ENCODE data around the gene TMPRSS9. TPM values are rescaled to one million over a fixed set of nuclear protein-coding genes. Genes with fewer than 3 reads are reported as not detected.

TMPRSS9 gene
- total RNA-seq, 3 donors from 2014 or later, result 0.17 to 0.41 TPM; not detected in 1

DNA sequence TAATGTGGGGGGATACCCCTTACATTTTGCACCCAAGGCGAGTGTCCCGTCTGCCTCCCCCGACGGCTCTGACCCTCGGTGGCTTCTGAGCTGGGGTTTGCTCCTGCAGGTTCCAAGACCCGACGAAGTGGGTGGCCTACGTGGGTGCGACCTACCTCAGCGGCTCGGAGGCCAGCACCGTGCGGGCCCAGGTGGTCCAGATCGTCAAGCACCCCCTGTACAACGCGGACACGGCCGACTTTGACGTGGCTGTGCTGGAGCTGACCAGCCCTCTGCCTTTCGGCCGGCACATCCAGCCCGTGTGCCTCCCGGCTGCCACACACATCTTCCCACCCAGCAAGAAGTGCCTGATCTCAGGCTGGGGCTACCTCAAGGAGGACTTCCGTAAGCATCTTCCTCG lies 48.2 kb downstream of the TMPRSS9 start:
- Histone ChIP-seq H3K9me3 (no peaks in the 10 kb centered on the region), H3K4me1 (ENCODE audit: low read depth) (no peaks in the 10 kb centered on the region), H3K36me3 (ENCODE audit: low read depth) (no peaks in the 10 kb centered on the region), H3K4me3 (no peak overlapping the region)
- no peak for ATAC-seq
- no peak for DNase-seq
- TF ChIP-seq, protein P1, sequence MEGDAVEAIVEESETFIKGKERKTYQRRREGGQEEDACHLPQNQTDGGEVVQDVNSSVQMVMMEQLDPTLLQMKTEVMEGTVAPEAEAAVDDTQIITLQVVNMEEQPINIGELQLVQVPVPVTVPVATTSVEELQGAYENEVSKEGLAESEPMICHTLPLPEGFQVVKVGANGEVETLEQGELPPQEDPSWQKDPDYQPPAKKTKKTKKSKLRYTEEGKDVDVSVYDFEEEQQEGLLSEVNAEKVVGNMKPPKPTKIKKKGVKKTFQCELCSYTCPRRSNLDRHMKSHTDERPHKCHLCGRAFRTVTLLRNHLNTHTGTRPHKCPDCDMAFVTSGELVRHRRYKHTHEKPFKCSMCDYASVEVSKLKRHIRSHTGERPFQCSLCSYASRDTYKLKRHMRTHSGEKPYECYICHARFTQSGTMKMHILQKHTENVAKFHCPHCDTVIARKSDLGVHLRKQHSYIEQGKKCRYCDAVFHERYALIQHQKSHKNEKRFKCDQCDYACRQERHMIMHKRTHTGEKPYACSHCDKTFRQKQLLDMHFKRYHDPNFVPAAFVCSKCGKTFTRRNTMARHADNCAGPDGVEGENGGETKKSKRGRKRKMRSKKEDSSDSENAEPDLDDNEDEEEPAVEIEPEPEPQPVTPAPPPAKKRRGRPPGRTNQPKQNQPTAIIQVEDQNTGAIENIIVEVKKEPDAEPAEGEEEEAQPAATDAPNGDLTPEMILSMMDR (IDR thresholded peaks at IDR 0.05), result no peak
- intact Hi-C loops (cut with DNase I, micrococcal nuclease), result no loop called here

DNA sequence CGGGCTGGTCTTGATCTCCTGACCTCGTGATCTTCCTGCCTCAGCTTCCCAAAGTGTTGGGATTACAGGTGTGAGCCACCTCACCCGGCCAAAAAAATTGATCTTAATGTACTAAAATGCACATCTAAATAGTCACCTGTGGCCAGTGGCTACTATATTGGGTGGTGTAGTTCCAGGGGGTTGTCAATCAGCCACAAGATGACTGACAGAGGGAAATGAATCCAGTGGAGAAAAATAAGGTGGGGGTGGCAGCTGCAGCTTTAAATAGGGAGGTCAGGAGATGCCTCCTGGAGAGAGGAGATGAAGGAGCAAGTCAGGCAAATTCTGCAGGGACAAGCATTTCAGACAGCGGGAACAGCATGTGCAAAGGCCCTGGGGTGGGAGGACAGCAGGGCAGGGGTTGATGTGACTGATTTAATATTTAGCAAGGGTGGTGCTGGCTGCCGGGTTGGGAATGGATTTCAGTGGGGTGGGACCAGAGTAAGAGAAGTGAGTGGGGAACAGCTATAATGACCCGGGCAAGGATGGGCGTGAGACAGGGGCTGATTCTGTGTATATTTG lies 49.4 kb downstream of the TMPRSS9 start:
- DNase-seq, result no peak
- H3K36me3 ChIP-seq (ENCODE audit: low read depth), result no peaks in the 10 kb centered on the region
- H3K4me3 ChIP-seq, result no peak overlapping the region
- TF ChIP-seq, protein P1 (IDR thresholded peaks at IDR 0.05), result no peak
- intact Hi-C loops (cut with DNase I, micrococcal nuclease), result no loop called here
- no peaks in the 10 kb centered on the region for H3K4me1 ChIP-seq (ENCODE audit: low read depth)
- no peaks in the 10 kb centered on the region for H3K9me3 ChIP-seq
- ATAC-seq, result no peak

DNA sequence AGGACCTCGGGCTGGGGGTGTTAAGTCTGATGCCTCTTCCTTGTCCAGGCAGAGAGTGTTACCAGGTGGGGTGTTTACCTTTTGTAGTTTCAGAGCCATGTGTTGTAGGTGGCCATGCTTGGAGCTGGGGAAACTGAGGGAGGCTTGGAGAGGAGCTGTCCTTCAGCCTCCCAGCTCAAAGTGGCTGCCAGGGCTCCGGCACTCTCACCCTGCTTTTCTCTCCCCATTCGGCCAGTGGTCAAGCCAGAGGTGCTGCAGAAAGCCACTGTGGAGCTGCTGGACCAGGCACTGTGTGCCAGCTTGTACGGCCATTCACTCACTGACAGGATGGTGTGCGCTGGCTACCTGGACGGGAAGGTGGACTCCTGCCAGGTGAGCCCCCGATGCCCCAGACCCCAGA lies 50.0 kb downstream of the TMPRSS9 start:
- intact Hi-C loops (cut with DNase I, micrococcal nuclease), result no loop called here
- Histone ChIP-seq H3K36me3 (ENCODE audit: low read depth) (no peaks in the 10 kb centered on the region), H3K4me3 (no peak overlapping the region), H3K9me3 (no peaks in the 10 kb centered on the region), H3K4me1 (ENCODE audit: low read depth) (no peaks in the 10 kb centered on the region)
- TF ChIP-seq, protein P1 (IDR thresholded peaks at IDR 0.05), result no peak
- ATAC-seq (no peak), DNase-seq (no peak)

DNA sequence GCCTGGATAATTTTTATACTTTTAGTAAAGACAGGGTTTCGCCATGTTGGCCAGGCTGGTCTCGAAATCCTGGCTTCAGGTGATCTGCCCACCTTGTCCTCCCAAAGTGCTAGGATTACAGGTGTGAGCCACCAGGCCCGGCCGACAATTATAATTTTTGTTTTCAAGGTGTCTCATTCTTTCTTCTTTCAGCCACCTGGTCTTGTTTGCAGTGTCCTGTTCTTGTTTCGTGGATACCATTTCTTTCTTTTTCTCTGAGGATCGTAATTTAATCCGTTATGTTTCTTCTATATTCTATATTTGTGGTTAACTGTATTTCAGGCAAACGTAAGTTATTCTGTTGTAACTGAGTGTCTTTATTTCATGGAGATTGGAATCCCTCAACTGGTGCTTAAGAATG lies 51.6 kb downstream of the TMPRSS9 start:
- no peaks in the 10 kb centered on the region for H3K4me1 ChIP-seq (ENCODE audit: low read depth)
- H3K36me3 ChIP-seq (ENCODE audit: low read depth), result no peaks in the 10 kb centered on the region
- H3K9me3 ChIP-seq, result no peaks in the 10 kb centered on the region
- DNase-seq (no peak), ATAC-seq (no peak)
- intact Hi-C loops (cut with DNase I, micrococcal nuclease), result no loop called here
- no peak overlapping the region for H3K4me3 ChIP-seq
- TF ChIP-seq, protein P1 (IDR thresholded peaks at IDR 0.05), result no peak

DNA sequence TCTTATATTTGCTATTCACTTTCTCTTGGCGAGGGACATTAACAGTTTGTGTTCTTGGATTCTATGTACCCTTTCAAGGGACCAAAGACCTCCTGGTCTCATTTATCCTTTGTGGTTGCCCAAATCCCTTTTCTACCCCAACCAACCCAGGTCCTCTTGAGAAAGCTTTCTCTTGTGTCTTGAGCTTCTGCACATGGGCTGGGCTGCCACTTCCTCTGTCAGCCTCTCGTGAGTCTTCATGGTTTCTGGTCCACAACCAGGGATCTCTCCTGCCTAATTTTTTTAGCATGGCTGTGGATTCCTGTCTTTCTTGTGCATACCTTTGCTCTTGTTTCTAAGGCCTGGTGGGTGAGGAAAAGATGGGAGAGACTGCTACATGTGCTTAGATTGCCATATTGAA lies 52.4 kb downstream of the TMPRSS9 start:
- Histone ChIP-seq H3K4me1 (ENCODE audit: low read depth) (no peaks in the 10 kb centered on the region), H3K36me3 (ENCODE audit: low read depth) (no peaks in the 10 kb centered on the region), H3K4me3 (no peak overlapping the region), H3K9me3 (no peaks in the 10 kb centered on the region)
- ATAC-seq (no peak), DNase-seq (no peak)
- intact Hi-C loops (cut with DNase I, micrococcal nuclease), result no loop called here
- TF ChIP-seq, protein P1 (IDR thresholded peaks at IDR 0.05), result no peak

DNA sequence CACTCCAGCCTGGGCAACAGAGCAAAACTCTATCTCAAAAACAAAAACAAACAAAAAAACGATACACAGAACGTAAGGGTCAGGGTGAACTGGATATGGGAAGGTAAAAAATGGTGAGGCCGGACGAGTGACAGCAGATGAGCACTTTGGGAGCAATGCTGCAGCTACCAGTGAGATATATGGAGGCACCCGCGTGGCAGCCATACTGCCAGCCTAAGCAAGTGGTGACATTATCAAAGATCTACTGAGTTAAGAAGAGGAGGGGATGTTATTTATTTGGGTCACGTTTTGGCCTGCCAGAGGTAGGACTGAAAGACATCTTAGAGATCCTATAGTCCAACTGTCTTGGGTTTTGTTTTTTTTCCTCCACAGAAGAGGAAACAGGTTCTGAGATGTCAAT lies 53.1 kb downstream of the TMPRSS9 start:
- Histone ChIP-seq H3K9me3 (no peaks in the 10 kb centered on the region), H3K4me1 (ENCODE audit: low read depth) (no peaks in the 10 kb centered on the region), H3K4me3 (no peak overlapping the region), H3K36me3 (ENCODE audit: low read depth) (no peaks in the 10 kb centered on the region)
- DNase-seq (no peak), ATAC-seq (no peak)
- TF ChIP-seq, protein P1 (IDR thresholded peaks at IDR 0.05), result no peak
- intact Hi-C loops (cut with DNase I, micrococcal nuclease), result no loop called here

Data from mucosa of descending colon (tissue), 3 donors.